GM21390 (cell line): ENCODE results near the gene SLC35B1.

Experiments
- ATAC-seq: cut with Tn5 transposase; IDR thresholded peaks from one replicate; pipeline ENCODE4 v1.9.1; 2021; ENCODE audit not compliant: unreplicated experiment

The SLC35B1 gene, protein sequence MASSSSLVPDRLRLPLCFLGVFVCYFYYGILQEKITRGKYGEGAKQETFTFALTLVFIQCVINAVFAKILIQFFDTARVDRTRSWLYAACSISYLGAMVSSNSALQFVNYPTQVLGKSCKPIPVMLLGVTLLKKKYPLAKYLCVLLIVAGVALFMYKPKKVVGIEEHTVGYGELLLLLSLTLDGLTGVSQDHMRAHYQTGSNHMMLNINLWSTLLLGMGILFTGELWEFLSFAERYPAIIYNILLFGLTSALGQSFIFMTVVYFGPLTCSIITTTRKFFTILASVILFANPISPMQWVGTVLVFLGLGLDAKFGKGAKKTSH

DNA sequence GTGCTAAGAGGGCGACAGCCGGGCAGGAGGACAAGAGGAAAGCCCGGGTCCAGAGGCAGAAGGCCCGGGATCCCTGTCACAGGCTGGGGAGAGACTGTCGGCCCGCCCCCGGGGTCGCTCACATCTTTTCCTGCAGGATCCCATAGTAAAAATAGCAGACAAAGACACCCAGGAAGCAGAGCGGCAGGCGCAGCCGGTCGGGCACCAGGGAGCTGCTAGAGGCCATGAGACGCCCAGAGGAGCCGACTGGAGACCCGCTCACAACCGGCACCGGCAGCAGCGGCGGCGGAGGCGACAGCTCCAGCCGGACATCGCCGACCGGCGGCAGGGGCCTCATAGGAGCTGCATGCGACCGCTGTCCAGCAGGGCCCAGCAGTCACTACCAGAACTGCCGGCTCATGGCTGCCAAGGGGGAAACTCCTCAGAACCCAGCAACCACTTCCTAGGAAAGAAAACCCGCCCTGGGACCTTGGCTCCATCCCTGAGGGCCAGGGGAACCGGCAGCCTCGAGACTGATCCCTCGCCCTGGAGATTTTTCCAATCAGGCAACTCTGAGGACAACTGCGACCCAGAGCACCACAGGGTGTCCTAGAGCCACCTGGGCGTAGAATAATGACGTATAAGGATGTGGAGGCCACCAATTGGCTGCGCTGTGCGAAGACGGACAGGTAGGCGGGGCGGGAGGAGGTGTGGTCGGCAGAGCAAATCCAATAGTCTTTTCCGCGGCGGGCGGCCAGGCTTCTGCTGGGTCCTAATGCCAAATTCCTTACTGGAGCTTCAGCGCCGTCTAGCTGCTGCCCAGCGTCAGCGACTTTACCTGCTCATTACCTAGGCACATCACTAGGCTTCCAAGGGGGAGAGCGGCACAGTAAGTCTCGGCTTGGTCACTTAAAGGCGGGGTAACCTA lies at the start of gene SLC35B1:
SLC35B1 (minus strand) TSS at position 357 of the 907 bp plus-strand sequence; CDS start at position 226, 131 bp downstream.
- peak; percentile 93 for ATAC-seq

DNA sequence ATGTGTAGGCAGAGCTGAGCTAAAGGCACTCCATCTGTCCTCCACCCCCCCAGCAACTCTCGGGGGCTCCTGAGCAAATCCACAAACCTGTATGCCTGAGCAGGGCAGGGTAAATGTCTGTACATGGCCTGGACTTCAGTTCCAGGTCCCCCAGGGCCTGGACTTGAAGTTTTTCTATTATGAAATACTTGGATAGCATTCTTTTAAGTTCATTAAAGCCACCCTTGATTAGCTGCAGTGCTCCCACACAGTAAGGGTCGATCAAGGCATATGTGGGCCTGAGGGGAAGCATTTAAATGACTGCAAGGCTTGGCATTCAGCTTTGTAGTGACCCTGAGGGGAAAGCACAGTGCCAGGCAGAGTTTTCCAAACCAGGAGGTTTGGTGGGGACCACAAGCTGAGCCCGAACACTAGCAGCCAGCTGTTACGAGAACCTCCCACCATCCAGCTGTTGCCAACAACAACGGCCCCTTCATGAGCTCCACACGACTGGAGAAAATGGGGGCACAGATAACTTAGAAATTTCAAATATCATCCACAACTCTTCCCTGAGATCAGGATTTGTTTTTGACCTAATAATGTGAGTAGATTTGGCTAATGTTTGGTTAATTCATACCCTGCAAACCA lies 49.5 kb upstream of the SLC35B1 start:
- no peak for ATAC-seq

DNA sequence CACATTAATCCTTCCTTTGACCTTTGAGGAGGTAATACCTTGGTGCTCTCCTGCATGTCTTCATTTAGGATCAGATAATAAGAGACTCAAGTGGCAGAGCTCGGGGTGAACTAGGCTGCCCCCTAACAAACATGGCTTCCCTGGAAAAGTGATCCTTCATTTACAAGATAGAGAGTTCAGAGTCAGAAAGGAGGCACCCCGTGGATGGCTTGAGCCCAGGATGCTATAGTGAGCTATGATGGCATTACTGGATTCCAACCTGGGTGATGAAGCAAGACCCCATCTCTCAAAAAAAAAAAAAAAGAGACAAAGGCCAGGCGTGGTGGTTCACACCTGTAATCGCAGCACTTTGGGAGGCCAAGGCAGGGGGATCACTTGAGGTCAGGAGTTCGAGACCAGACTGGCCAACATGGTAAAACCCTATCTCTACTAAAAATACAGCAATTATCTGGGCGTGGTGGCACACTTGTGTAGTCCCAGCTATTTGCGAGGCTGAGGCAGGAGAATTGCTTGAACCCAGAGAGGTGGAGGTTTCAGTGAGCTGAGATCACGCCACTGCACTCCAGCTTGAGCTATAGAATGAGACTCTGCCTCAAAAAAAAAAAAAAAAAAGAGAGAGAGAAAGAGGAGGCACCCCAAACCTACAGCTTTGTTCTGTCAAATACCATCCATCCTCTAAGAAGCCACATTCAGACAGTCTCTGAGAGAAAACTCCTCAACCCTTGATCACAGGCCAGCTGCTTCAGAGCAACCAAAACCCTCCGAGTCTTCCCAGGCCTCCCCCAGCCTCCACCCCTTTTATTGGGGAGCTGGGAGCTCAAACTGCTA lies 48.8 kb upstream of the SLC35B1 start:
- no peak for ATAC-seq

DNA sequence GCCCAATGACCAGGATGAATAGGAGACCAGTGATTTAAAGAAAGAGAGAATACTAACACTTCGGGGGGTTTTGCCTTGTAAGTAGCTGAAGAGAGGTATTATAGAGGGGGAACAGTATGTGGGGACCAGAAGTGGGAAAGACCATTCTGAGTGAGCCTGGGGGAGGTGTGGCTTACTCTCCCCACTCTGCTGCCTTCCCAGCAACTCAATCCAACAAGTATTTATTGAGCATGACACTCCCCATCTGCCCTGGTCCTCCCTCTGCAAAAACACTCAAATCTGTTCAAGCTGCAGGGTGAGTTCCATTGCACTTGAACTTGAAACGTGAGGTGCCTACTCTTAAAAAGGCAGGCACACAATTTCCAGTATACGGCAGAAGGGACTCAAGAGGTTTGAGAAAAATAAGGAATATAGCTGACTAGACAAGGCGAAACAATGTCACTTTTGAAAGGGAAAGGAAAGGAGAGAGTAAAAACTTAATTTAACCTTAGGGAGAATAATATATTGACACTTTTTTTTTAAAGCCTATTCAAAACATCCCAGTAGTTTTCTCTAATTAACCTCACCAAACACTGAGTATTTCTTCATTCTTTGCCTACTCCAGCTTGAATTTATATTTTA lies 48.0 kb upstream of the SLC35B1 start:
- no peak for ATAC-seq

DNA sequence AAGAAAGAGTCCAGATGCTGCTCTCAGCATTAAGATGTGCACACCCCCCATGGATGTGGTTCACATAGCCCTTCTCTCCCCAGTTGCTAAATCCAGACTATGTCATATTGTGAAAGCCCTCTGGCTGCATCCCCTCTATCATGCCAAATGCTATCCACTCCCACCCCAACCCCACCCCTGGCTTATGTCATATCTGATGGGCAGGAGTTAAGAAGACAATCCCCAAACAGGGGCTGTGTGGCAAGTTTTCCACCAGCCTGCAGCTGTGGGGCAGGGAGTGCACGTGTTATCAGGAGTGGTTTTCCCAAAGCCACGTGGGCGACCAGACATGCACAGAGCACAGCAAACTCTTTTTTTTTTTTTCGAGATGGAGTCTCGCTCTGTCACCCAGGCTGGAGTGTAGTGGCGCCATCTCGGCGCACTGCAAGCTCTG lies 46.2 kb upstream of the SLC35B1 start:
- no peak for ATAC-seq

GRCh38 chr17:49752508-49752907 lies 44.7 kb upstream of the SLC35B1 start:
- ATAC-seq: no peak

DNA sequence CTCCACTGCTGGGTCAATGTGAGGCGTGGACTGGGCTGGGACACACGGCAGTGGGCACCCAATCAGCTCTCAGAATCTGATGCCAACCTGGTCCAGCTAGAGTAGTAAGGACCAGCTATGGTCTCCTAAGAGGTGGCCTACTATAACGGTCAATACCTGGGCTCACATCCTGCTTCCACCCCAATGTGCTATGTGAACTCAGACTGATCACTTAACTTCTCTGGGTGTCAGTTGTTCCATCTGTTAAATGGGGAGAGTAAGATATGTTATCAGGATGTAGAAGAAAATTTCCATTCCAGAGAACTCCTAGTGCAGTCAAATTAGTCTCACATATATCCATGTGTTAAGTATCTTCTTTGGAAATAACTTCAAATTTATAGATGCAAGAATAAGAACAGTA lies 42.0 kb upstream of the SLC35B1 start:
- no peak for ATAC-seq

DNA sequence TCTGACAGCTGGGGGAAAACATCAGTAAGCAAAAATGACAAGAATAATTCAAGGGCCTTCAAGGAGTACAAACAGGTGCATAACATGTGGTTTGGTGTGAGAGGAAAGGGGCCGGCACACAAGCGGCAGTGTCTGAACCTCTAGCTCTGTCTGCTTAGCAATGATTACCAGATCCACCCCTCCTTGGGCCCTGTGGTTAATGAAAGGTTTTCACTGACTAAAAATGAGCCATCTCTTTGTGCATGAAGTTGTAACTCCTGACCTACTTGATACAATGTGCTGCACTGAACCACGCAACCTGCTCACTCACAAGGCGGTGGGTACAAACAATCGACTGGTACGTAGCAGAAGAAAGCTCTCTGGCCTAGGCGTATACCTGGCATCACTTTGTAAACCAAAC lies 41.0 kb upstream of the SLC35B1 start:
- ATAC-seq: peak; percentile 73

DNA sequence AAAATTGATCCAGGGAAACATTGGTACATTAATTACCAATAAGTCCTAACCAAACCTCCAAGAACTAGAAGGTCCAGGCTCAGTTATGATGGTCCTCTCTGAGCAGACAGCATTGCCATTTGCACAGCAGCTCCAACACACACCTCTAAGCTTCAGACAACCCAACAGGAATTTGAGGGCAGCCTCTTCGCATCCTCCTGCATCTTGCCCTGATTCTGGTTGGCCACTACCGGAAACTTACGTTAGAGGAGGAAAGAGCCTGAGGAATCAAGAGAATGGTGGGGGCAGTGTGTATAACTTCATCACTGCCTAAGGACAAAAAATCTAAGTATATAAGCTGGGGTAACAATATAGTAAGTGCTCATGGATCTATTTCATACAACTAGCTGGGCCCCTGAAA lies 40.5 kb upstream of the SLC35B1 start:
- no peak for ATAC-seq

DNA sequence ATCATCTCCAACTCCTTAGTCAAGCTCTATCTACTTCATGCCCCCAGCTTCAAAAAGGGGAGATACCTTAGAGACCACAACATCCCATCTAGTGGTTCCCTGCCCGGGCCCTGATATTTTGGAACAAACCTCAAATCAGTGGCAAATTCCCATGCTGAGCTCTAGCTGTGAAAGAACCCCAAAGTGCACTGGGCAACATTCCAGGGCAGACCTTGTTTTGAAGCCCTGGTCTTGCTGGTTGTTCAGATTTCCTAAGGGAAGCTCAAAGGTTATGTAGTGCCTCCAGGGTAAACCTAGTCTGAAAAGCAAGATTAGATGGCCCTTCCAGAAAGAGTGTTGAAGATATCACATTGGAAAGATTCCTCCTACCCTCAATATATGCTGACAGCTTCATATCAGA lies 39.9 kb upstream of the SLC35B1 start:
- ATAC-seq: no peak

- peak; percentile 52 for ATAC-seq
Observed at GRCh38 chr17:49746791-49747490, 39.2 kb upstream of the SLC35B1 start.

DNA sequence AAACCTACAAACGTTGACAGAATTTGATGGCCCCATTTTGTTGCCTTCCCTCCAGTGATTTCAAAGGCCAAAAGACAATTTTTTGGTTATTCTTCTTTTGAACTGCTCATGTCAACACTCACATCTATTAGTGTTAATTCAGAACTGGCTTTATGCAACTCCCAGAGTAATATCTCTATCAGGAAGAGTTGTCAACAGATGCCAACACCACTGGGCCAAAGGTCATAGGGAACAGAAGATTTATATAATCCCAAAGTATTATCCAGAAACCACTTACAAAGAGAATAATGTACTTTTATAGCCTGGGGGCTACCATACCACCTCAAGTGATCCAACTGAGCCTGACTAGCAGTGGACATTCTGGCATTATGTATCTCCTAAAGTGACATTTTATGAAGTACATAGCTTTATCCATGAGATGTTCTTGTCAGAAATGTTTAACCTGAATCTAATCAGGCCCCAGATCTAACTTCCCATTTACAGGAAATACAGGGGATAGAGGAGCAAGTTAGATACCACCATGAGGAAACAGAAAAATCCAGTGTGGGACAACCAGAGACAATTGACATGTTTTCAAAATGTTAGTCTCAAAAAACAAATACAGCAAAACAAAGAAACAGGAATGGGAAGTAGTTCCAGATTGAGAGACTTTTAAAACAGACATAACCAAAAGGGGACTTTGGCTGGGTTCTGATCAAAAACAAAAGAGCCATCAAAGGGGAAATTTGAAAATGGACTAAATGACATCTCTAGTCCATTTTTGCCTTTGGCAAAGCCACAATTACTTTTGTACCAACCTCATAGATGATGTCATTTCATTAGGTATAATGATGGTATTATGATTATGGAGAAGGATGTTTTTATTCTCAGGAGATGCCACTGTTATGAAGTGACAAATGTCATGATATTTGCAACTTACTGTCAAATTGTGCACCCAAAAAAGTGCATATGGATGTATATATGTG lies 37.7 kb upstream of the SLC35B1 start:
- ATAC-seq: no peak

- ATAC-seq: no peak
Observed at GRCh38 chr17:49742166-49742638, 34.4 kb upstream of the SLC35B1 start.

DNA sequence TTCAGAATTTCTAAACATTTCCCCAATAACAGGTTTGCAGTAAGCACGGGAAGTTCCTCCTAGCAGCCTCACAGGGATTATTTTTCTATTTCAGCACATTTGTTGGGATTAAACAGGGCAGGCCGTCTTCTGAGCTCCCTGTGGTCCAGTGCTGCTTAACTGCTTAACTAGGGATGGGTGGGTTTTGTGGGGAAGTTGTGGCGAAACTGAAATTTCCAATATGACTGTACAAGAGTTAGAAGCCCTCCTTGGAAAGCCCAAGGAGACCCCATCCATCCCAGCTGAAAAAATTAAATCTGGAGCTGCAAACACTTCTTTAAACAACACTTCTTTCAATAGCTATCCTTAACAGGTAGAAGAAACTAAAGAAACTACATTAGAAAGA lies 33.9 kb upstream of the SLC35B1 start:
- no peak for ATAC-seq

GRCh38 chr17:49741009-49741691 lies 33.4 kb upstream of the SLC35B1 start:
- ATAC-seq: no peak

GRCh38 chr17:49739641-49740271 lies 32.0 kb upstream of the SLC35B1 start:
- no peak for ATAC-seq

GRCh38 chr17:49738456-49739163 lies 30.8 kb upstream of the SLC35B1 start:
- ATAC-seq: no peak
